ENCODE results near the gene HELZ. TPM values are rescaled to one million over a fixed set of nuclear protein-coding genes. Genes with fewer than 3 reads are reported as not detected.

The HELZ gene
- polyA plus RNA-seq, 2 of the 4 experiments (the other 2 are of a cell fraction), result 5.6 to 18.3 TPM

- DNase-seq (ENCODE audit: low read depth in 1 of 2, low spot score in 1 of 2) (peak in 1 of 2 experiments; percentile 31), FAIRE-seq (peak; percentile 32), ATAC-seq (peak; percentile 52 to 79; a peak in 3 of 6 replicates)
- Histone ChIP-seq H3K27ac (peak overlapping the region; percentile 30 to 78; a peak in 5 of 6 replicates), H3K9me3 (peaks cover 5% of the 10 kb centered on the region; the same call in 1 of the 3 replicates), H3K4me3 (no peak overlapping the region), H3K4me2 (peak overlapping the region; percentile 64), H3K4me1 (peaks cover 21% of the 10 kb centered on the region)
- POLR2A ChIA-PET, result no interaction called here
- TF ChIP-seq MAX (IDR thresholded peaks at IDR 0.05) (no peak), RCOR1 (IDR thresholded peaks at IDR 0.05; ENCODE audit: low read depth, low read length) (no peak), MAFK (IDR thresholded peaks at IDR 0.05; ENCODE audit: partially characterized antibody) (peak; percentile 41), RAD21 (conservative IDR thresholded peaks at IDR 0.05 in 1 of 2, IDR thresholded peaks at IDR 0.05 in 1 of 2) (peak; percentile 10 to 18; a peak in 1 of 5 replicates), JUNB (IDR thresholded peaks at IDR 0.05) (peak; percentile 48; the same call in 1 of the 2 replicates), FOSL2 (IDR thresholded peaks at IDR 0.05) (0 out of 2 replicates have a peak, but pooled peaks have one; percentile 48), FOSL2 (CRISPR knock-in tag; IDR thresholded peaks at IDR 0.05) (peak; percentile 75), KDM5A (IDR thresholded peaks at IDR 0.05) (no peak), CEBPB (IDR thresholded peaks at IDR 0.05) (peak; percentile 91 to 95)
- TF ChIP-seq, protein P1, sequence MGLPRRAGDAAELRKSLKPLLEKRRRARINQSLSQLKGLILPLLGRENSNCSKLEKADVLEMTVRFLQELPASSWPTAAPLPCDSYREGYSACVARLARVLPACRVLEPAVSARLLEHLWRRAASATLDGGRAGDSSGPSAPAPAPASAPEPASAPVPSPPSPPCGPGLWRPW (IDR thresholded peaks at IDR 0.05), result peak; percentile 32; the same call in 1 of the 2 replicates
- 56% methylated on average over 10 of the region's 10 CpGs for WGBS (ENCODE audit: missing lambda C conversion rate)
- CTCF ChIA-PET, result interaction anchor here (0.6 to 1.9 kb wide), 7 partner anchors 9 to 92 kb away, joined by 3 to 6 read pairs (median 4); no protein-coding TSS in a partner anchor
These were observed 105.0 kb downstream of the HELZ start for GRCh38 chr17:67139784-67140665.

DNA sequence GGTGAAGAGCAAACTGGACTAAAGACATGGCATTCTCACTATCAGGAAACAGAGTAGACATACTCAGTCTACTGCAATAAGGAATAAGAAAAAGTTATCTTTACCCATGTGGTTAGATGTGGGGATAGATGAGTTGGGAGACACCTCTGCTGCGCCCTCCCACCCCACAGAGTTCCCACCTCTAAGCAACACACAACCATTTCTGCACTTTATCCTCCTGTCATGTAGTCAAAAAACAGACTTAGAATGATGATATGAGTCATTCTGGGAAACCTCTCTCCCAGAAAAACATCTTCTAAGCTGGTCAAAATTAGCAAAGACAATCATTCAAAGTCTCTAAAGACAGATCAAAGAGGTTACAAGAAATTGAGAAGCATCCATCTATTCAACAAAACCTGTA lies 105.7 kb downstream of the HELZ start:
- Histone ChIP-seq H3K4me1 (peaks cover 21% of the 10 kb centered on the region), H3K9me3 (peaks cover 5% of the 10 kb centered on the region; the same call in 1 of the 3 replicates), H3K4me3 (no peak overlapping the region), H3K27ac (peak overlapping the region in 1 of 2 experiments; percentile 78; a peak in 3 of 6 replicates), H3K4me2 (peak overlapping the region; percentile 64; the same call in 1 of the 3 replicates)
- FAIRE-seq (no peak), ATAC-seq (no peak; a peak in 1 of 6 replicates), DNase-seq (ENCODE audit: low read depth in 1 of 2, low spot score in 1 of 2) (no peak)
- WGBS (ENCODE audit: missing lambda C conversion rate), result 95% methylated on average over 1 of the region's 1 CpG
- TF ChIP-seq CBX2 (IDR thresholded peaks at IDR 0.05; ENCODE audit: borderline replicate concordance, low read depth) (no peak), USF2 (IDR thresholded peaks at IDR 0.05) (no peak)
- CTCF ChIA-PET, result interaction anchor here (0.6 to 1.9 kb wide), 6 partner anchors 8 to 77 kb away, joined by 4 to 6 read pairs (median 4); no protein-coding TSS in a partner anchor
- POLR2A ChIA-PET, result no interaction called here

- ChIA-PET CTCF (no interaction called here), POLR2A (no interaction called here)
- ATAC-seq (no peak), FAIRE-seq (no peak), DNase-seq (ENCODE audit: low read depth in 1 of 2, low spot score in 1 of 2) (no peak)
- Histone ChIP-seq H3K4me1 (peaks cover 22% of the 10 kb centered on the region), H3K27ac (no peak overlapping the region), H3K4me3 (no peak overlapping the region), H3K9me3 (peaks cover 5% of the 10 kb centered on the region; the same call in 1 of the 3 replicates), H3K4me2 (no peak overlapping the region)
- TF ChIP-seq CBX8 (IDR thresholded peaks at IDR 0.05), result no peak
- TF ChIP-seq HOXB13 (CRISPR knock-in tag; IDR thresholded peaks at IDR 0.05; ENCODE audit: low read depth), result no peak
- TF ChIP-seq SMC3 (IDR thresholded peaks at IDR 0.05), result no peak
- TF ChIP-seq JUN (IDR thresholded peaks at IDR 0.05), result no peak
- TF ChIP-seq JUNB (IDR thresholded peaks at IDR 0.05), result no peak
These were observed 106.6 kb downstream of the HELZ start for GRCh38 chr17:67138392-67138791.

GRCh38 chr17:67137860-67138259 lies 107.1 kb downstream of the HELZ start:
- no peak for DNase-seq (ENCODE audit: low read depth in 1 of 2, low spot score in 1 of 2)
- CTCF ChIA-PET, result no interaction called here

More at GRCh38 chr17:67137860-67138259, 107.1 kb downstream of the HELZ start:
- H3K4me1 ChIP-seq, result peaks cover 27% of the 10 kb centered on the region
- WGBS (ENCODE audit: missing lambda C conversion rate), result 93% methylated on average over 5 of the region's 5 CpGs
- H3K9me3 ChIP-seq, result peaks cover 5% of the 10 kb centered on the region; the same call in 1 of the 3 replicates
- ATAC-seq (no peak), FAIRE-seq (no peak)
- TF ChIP-seq SREBF2 (IDR thresholded peaks at IDR 0.05), result no peak
- no peak for TF ChIP-seq USF2 (IDR thresholded peaks at IDR 0.05)
- no peak for TF ChIP-seq HOXB13 (CRISPR knock-in tag; IDR thresholded peaks at IDR 0.05; ENCODE audit: low read depth)
- TF ChIP-seq TFCP2L1 (CRISPR knock-in tag; IDR thresholded peaks at IDR 0.05), result no peak
- POLR2A ChIA-PET, result no interaction called here
- H3K4me2 ChIP-seq, result no peak overlapping the region
- H3K27ac ChIP-seq, result no peak overlapping the region
- H3K4me3 ChIP-seq, result no peak overlapping the region
